ENCODE results near the gene OAT. TPM values are rescaled to one million over a fixed set of nuclear protein-coding genes. Genes with fewer than 3 reads are reported as not detected.
A peak's percentile ranks its signal among the peaks of the same experiment; 100 is the strongest.
"Not testable (repeated sequence)": the region's sequence is repeated elsewhere in the genome, so short reads cannot be mapped to it uniquely, and the experiment has no call there.

Gene OAT
- total RNA-seq, 1 donor from 2014 or later = 119 TPM

DNA sequence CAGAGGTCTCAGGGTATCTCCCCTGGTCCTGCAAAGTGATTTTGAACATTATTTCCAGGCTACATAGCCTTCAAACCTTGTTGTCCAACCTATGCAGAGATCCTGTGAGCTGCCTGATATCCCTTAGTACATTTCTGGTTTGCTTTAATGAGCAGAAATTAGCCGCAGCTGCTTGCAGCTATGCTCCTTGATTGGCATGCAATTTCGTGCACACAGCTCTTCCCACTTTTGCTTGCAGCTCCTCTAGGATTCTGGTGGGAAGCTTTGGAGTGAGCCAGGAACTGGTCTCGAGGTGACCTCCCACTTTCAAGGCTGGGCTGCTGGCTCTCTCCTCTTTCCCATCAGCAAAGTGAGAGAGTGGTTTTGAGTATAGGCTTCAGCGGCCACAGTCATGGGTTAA, 45.8 kb downstream of the OAT start:
- H4K20me1 ChIP-seq (ENCODE audit: insufficient read depth, low read length) = no peaks in the 10 kb centered on the region
- FAIRE-seq (no peak), DNase-seq (ENCODE audit: low read depth) (no peak)
- no peaks in the 10 kb centered on the region for H3K79me2 ChIP-seq (ENCODE audit: insufficient read depth, low read length)
- H3K4me1 Mint-ChIP-seq (ENCODE audit: low read depth, unreplicated experiment) = no peaks in the 10 kb centered on the region
- H3K4me1 ChIP-seq (ENCODE audit: insufficient read depth, low read length) = no peaks in the 10 kb centered on the region
- H3K9me3 ChIP-seq (ENCODE audit: insufficient read depth, low read depth, low read length) = no peaks in the 10 kb centered on the region
- no peak overlapping the region for H3K9ac ChIP-seq (ENCODE audit: low read length)
- peaks cover 20% of the 10 kb centered on the region for H3K27me3 ChIP-seq (ENCODE audit: insufficient read depth, low read length)
- no peak overlapping the region for H2AFZ ChIP-seq (ENCODE audit: low read depth, low read length)
- H3K36me3 ChIP-seq (ENCODE audit: insufficient read depth, low read length) = no peaks in the 10 kb centered on the region
- H3K36me3 Mint-ChIP-seq (ENCODE audit: low read depth, unreplicated experiment) = no peaks in the 10 kb centered on the region
- no peak overlapping the region for H3K4me3 Mint-ChIP-seq (ENCODE audit: unreplicated experiment)
- H3K9me3 Mint-ChIP-seq (ENCODE audit: unreplicated experiment) = peaks cover 6% of the 10 kb centered on the region
- H3K4me3 ChIP-seq (ENCODE audit: insufficient read depth, low read depth, low read length) = no peak overlapping the region
- H3K4me2 ChIP-seq (ENCODE audit: low read length) = no peak overlapping the region
- no peak overlapping the region for H3K27ac ChIP-seq (ENCODE audit: low read depth, low read length)
- H3K27me3 Mint-ChIP-seq (ENCODE audit: low read depth, unreplicated experiment) = peaks cover 65% of the 10 kb centered on the region
- H3K27ac Mint-ChIP-seq (ENCODE audit: unreplicated experiment) = no peak overlapping the region
- no peak for TF ChIP-seq EZH2 (IDR thresholded peaks at IDR 0.05; ENCODE audit: insufficient read depth, low read length)
- TF ChIP-seq, protein P1, sequence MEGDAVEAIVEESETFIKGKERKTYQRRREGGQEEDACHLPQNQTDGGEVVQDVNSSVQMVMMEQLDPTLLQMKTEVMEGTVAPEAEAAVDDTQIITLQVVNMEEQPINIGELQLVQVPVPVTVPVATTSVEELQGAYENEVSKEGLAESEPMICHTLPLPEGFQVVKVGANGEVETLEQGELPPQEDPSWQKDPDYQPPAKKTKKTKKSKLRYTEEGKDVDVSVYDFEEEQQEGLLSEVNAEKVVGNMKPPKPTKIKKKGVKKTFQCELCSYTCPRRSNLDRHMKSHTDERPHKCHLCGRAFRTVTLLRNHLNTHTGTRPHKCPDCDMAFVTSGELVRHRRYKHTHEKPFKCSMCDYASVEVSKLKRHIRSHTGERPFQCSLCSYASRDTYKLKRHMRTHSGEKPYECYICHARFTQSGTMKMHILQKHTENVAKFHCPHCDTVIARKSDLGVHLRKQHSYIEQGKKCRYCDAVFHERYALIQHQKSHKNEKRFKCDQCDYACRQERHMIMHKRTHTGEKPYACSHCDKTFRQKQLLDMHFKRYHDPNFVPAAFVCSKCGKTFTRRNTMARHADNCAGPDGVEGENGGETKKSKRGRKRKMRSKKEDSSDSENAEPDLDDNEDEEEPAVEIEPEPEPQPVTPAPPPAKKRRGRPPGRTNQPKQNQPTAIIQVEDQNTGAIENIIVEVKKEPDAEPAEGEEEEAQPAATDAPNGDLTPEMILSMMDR (IDR thresholded peaks at IDR 0.05; ENCODE audit: insufficient read depth, low read depth, low read length) = no peak

DNA sequence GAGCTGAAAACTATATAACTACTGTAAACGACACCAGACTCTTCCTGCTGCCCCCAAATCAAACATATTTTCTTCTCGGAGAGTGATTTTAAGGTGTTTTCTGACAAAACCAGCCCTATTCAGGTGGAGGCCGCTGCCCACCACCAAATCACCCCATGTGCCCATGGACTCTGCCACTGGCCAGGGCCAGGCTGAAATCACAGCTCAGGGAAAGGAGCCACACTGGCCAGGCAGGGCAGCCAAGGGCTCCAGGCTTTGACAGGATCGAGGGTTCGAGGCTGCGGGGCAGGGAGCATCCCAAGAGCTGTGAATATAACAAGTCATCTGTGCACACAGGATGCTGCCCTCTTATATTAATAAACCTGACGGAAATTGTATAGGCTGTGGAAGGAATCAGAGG, 48.3 kb downstream of the OAT start:
- TF ChIP-seq EZH2 (IDR thresholded peaks at IDR 0.05; ENCODE audit: insufficient read depth, low read length) = no peak
- Histone ChIP-seq H3K36me3 (ENCODE audit: insufficient read depth, low read length) (no peaks in the 10 kb centered on the region), H3K9ac (ENCODE audit: low read length) (no peak overlapping the region), H2AFZ (ENCODE audit: low read depth, low read length) (no peak overlapping the region), H3K4me2 (ENCODE audit: low read length) (no peak overlapping the region), H4K20me1 (ENCODE audit: insufficient read depth, low read length) (no peaks in the 10 kb centered on the region), H3K4me3 (ENCODE audit: insufficient read depth, low read depth, low read length) (no peak overlapping the region), H3K27me3 (ENCODE audit: insufficient read depth, low read length) (peaks cover 15% of the 10 kb centered on the region), H3K27ac (ENCODE audit: low read depth, low read length) (no peak overlapping the region), H3K79me2 (ENCODE audit: insufficient read depth, low read length) (no peaks in the 10 kb centered on the region), H3K9me3 (ENCODE audit: insufficient read depth, low read depth, low read length) (peaks cover 2% of the 10 kb centered on the region), H3K4me1 (ENCODE audit: insufficient read depth, low read length) (no peaks in the 10 kb centered on the region)
- no peaks in the 10 kb centered on the region for H3K4me1 Mint-ChIP-seq (ENCODE audit: low read depth, unreplicated experiment)
- no peak for DNase-seq (ENCODE audit: low read depth)
- no peak overlapping the region for H3K4me3 Mint-ChIP-seq (ENCODE audit: unreplicated experiment)
- peaks cover 6% of the 10 kb centered on the region for H3K9me3 Mint-ChIP-seq (ENCODE audit: unreplicated experiment)
- H3K36me3 Mint-ChIP-seq (ENCODE audit: low read depth, unreplicated experiment) = no peaks in the 10 kb centered on the region
- no peak for FAIRE-seq
- no peak overlapping the region for H3K27ac Mint-ChIP-seq (ENCODE audit: unreplicated experiment)
- peaks cover 67% of the 10 kb centered on the region for H3K27me3 Mint-ChIP-seq (ENCODE audit: low read depth, unreplicated experiment)

DNA sequence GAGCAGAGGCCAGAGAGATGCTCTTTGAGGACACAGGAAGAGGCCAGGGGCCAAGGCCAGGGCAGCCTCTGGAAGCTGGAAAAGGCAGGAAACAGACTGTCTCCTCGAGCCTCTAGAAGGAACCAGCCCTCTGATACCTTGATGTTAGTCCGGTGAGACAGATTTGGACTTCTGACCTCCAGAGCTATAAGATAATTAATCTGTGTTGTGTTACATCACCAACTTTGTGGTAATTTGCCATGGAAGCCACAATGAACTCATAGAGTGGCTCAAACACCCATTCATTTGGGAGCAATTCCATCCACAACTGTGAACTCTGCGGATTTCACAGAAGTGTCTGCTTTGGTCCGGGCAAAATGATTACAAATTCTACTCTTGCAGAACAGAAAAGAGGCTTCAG, 48.7 kb downstream of the OAT start:
- H4K20me1 ChIP-seq (ENCODE audit: insufficient read depth, low read length) = no peaks in the 10 kb centered on the region
- DNase-seq (ENCODE audit: low read depth) (peak; percentile 54), FAIRE-seq (no peak)
- H3K27me3 Mint-ChIP-seq (ENCODE audit: low read depth, unreplicated experiment) = peaks cover 70% of the 10 kb centered on the region
- H3K27ac Mint-ChIP-seq (ENCODE audit: unreplicated experiment) = no peak overlapping the region
- H3K9ac ChIP-seq (ENCODE audit: low read length) = no peak overlapping the region
- H3K4me1 ChIP-seq (ENCODE audit: insufficient read depth, low read length) = no peaks in the 10 kb centered on the region
- peaks cover 6% of the 10 kb centered on the region for H3K9me3 Mint-ChIP-seq (ENCODE audit: unreplicated experiment)
- peaks cover 15% of the 10 kb centered on the region for H3K27me3 ChIP-seq (ENCODE audit: insufficient read depth, low read length)
- no peak overlapping the region for H2AFZ ChIP-seq (ENCODE audit: low read depth, low read length)
- H3K36me3 ChIP-seq (ENCODE audit: insufficient read depth, low read length) = no peaks in the 10 kb centered on the region
- TF ChIP-seq, protein P1 (IDR thresholded peaks at IDR 0.05; ENCODE audit: insufficient read depth, low read depth, low read length) = no peak
- no peak for TF ChIP-seq EZH2 (IDR thresholded peaks at IDR 0.05; ENCODE audit: insufficient read depth, low read length)
- H3K4me2 ChIP-seq (ENCODE audit: low read length) = no peak overlapping the region
- no peak overlapping the region for H3K4me3 Mint-ChIP-seq (ENCODE audit: unreplicated experiment)
- no peaks in the 10 kb centered on the region for H3K36me3 Mint-ChIP-seq (ENCODE audit: low read depth, unreplicated experiment)
- no peak overlapping the region for H3K4me3 ChIP-seq (ENCODE audit: insufficient read depth, low read depth, low read length)
- no peak overlapping the region for H3K27ac ChIP-seq (ENCODE audit: low read depth, low read length)
- H3K9me3 ChIP-seq (ENCODE audit: insufficient read depth, low read depth, low read length) = peaks cover 2% of the 10 kb centered on the region
- H3K79me2 ChIP-seq (ENCODE audit: insufficient read depth, low read length) = no peaks in the 10 kb centered on the region
- H3K4me1 Mint-ChIP-seq (ENCODE audit: low read depth, unreplicated experiment) = no peaks in the 10 kb centered on the region

GRCh38 chr10:124369533-124369932, 49.2 kb downstream of the OAT start:
- H3K9me3 Mint-ChIP-seq (ENCODE audit: unreplicated experiment); H3K9ac ChIP-seq (ENCODE audit: low read length); H3K4me3 Mint-ChIP-seq (ENCODE audit: unreplicated experiment); H3K4me2 ChIP-seq (ENCODE audit: low read length); H3K4me1 ChIP-seq (ENCODE audit: insufficient read depth, low read length); FAIRE-seq; H3K36me3 ChIP-seq (ENCODE audit: insufficient read depth, low read length); DNase-seq (ENCODE audit: low read depth); H3K79me2 ChIP-seq (ENCODE audit: insufficient read depth, low read length); H3K27ac ChIP-seq (ENCODE audit: low read depth, low read length); H3K27ac Mint-ChIP-seq (ENCODE audit: unreplicated experiment); H3K9me3 ChIP-seq (ENCODE audit: insufficient read depth, low read depth, low read length); H2AFZ ChIP-seq (ENCODE audit: low read depth, low read length); H3K4me1 Mint-ChIP-seq (ENCODE audit: low read depth, unreplicated experiment); H4K20me1 ChIP-seq (ENCODE audit: insufficient read depth, low read length); H3K4me3 ChIP-seq (ENCODE audit: insufficient read depth, low read depth, low read length); H3K36me3 Mint-ChIP-seq (ENCODE audit: low read depth, unreplicated experiment): not testable (repeated sequence)
- H3K27me3 Mint-ChIP-seq (ENCODE audit: low read depth, unreplicated experiment) = peaks cover 70% of the 10 kb centered on the region
- H3K27me3 ChIP-seq (ENCODE audit: insufficient read depth, low read length) = peaks cover 12% of the 10 kb centered on the region
